ENCODE results near the gene APOL1.

DNA sequence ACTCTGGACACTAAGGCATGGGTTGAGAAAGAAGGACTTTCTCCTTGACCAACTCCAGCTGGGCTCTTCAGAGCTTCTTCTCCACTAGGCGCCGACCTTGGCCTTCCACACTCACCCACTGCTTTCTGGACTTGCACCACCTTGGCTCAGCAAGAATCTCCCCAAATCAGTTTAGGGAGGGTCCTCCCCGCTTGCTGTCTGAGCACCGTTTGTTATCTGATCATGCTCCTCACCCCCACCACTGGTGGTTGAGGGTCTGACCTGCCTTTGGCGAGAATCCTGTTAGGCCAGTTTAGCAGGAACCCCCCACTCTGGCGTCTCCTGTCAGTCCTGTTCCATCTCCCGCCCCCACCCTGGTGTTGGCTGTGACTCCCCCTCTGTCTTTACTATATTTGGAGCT is 24.0 kb upstream of the APOL1 start:
- TF ChIP-seq, protein P1, sequence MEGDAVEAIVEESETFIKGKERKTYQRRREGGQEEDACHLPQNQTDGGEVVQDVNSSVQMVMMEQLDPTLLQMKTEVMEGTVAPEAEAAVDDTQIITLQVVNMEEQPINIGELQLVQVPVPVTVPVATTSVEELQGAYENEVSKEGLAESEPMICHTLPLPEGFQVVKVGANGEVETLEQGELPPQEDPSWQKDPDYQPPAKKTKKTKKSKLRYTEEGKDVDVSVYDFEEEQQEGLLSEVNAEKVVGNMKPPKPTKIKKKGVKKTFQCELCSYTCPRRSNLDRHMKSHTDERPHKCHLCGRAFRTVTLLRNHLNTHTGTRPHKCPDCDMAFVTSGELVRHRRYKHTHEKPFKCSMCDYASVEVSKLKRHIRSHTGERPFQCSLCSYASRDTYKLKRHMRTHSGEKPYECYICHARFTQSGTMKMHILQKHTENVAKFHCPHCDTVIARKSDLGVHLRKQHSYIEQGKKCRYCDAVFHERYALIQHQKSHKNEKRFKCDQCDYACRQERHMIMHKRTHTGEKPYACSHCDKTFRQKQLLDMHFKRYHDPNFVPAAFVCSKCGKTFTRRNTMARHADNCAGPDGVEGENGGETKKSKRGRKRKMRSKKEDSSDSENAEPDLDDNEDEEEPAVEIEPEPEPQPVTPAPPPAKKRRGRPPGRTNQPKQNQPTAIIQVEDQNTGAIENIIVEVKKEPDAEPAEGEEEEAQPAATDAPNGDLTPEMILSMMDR (IDR thresholded peaks at IDR 0.05; ENCODE audit: low read depth, low read length, missing input control), result no peak
- TF ChIP-seq, protein P2, sequence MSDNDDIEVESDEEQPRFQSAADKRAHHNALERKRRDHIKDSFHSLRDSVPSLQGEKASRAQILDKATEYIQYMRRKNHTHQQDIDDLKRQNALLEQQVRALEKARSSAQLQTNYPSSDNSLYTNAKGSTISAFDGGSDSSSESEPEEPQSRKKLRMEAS (IDR thresholded peaks at IDR 0.05), result no peak
- no peak for TF ChIP-seq YY1 (IDR thresholded peaks at IDR 0.05)
- TF ChIP-seq, protein P3, sequence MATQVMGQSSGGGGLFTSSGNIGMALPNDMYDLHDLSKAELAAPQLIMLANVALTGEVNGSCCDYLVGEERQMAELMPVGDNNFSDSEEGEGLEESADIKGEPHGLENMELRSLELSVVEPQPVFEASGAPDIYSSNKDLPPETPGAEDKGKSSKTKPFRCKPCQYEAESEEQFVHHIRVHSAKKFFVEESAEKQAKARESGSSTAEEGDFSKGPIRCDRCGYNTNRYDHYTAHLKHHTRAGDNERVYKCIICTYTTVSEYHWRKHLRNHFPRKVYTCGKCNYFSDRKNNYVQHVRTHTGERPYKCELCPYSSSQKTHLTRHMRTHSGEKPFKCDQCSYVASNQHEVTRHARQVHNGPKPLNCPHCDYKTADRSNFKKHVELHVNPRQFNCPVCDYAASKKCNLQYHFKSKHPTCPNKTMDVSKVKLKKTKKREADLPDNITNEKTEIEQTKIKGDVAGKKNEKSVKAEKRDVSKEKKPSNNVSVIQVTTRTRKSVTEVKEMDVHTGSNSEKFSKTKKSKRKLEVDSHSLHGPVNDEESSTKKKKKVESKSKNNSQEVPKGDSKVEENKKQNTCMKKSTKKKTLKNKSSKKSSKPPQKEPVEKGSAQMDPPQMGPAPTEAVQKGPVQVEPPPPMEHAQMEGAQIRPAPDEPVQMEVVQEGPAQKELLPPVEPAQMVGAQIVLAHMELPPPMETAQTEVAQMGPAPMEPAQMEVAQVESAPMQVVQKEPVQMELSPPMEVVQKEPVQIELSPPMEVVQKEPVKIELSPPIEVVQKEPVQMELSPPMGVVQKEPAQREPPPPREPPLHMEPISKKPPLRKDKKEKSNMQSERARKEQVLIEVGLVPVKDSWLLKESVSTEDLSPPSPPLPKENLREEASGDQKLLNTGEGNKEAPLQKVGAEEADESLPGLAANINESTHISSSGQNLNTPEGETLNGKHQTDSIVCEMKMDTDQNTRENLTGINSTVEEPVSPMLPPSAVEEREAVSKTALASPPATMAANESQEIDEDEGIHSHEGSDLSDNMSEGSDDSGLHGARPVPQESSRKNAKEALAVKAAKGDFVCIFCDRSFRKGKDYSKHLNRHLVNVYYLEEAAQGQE (IDR thresholded peaks at IDR 0.05), result no peak
- TF ChIP-seq GABPA (IDR thresholded peaks at IDR 0.05 in 1 of 2, conservative IDR thresholded peaks at IDR 0.05 in 1 of 2), result no peak
- TF ChIP-seq JUND (IDR thresholded peaks at IDR 0.05), result no peak
